ENCODE measurements around the gene THAP10. TPM values are rescaled to one million over a fixed set of nuclear protein-coding genes. Genes with fewer than 3 reads are reported as not detected.
A peak's percentile ranks its signal among the peaks of the same experiment; 100 is the strongest.

The THAP10 gene
- total RNA-seq, 3 donors from 2014 or later, result 1.2 to 2.7 (median 1.6) TPM

DNA sequence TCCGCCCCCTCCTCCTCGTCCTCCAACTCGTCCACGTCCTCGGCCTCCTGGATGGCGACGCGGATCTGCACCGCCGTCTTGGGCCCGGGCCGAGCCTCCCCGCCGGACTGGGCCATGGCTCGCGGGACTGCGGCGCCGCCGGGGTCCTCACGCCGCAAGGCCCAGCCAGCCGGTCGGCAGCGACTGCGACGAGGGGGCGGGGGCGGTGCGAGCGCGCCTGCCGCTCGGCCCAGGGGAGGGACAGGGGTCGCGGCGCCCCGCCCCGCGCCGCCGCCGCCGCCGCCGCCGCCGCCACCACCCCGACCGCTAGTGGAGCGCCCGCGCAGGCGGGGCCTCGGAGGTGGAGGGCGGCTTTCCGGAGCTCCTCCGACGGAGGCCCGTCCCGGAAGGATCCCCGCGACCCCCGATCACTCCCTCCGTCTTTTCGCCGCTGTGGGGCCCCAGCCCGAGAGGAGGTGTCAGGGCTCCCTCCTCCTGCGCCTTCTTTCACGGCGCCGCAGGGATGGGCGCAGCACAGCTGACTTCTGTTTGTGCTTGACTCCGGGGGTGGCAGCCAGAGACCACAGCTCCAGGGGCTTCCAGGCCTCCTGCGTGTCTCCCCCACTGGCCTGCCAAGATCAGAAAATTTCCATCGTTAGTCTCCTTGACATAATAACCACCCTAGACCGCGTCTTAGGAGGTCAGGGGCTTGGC is 38.1 kb downstream of the THAP10 start, which contains the start of gene LARP6:
Gene LARP6, minus strand, starts transcription at position 185 of the 693 bp plus-strand sequence. Its CDS starts 69 bp downstream, at position 116.
- ATAC-seq (peak; percentile 68), DNase-seq (peak in 1 of 3 donors; percentile 49)
- peak within 1 kb of the TSS; percentile 9 for H3K4me3 ChIP-seq
- TF ChIP-seq, protein P1, sequence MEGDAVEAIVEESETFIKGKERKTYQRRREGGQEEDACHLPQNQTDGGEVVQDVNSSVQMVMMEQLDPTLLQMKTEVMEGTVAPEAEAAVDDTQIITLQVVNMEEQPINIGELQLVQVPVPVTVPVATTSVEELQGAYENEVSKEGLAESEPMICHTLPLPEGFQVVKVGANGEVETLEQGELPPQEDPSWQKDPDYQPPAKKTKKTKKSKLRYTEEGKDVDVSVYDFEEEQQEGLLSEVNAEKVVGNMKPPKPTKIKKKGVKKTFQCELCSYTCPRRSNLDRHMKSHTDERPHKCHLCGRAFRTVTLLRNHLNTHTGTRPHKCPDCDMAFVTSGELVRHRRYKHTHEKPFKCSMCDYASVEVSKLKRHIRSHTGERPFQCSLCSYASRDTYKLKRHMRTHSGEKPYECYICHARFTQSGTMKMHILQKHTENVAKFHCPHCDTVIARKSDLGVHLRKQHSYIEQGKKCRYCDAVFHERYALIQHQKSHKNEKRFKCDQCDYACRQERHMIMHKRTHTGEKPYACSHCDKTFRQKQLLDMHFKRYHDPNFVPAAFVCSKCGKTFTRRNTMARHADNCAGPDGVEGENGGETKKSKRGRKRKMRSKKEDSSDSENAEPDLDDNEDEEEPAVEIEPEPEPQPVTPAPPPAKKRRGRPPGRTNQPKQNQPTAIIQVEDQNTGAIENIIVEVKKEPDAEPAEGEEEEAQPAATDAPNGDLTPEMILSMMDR (IDR thresholded peaks at IDR 0.05), result no peak
- no peaks in the 10 kb centered on the region for H3K36me3 ChIP-seq (ENCODE audit: low read depth)
- no peaks in the 10 kb centered on the region for H3K9me3 ChIP-seq
- intact Hi-C loops (cut with DNase I, micrococcal nuclease), result no loop called here
- H3K4me1 ChIP-seq (ENCODE audit: low read depth), result no peaks in the 10 kb centered on the region

DNA sequence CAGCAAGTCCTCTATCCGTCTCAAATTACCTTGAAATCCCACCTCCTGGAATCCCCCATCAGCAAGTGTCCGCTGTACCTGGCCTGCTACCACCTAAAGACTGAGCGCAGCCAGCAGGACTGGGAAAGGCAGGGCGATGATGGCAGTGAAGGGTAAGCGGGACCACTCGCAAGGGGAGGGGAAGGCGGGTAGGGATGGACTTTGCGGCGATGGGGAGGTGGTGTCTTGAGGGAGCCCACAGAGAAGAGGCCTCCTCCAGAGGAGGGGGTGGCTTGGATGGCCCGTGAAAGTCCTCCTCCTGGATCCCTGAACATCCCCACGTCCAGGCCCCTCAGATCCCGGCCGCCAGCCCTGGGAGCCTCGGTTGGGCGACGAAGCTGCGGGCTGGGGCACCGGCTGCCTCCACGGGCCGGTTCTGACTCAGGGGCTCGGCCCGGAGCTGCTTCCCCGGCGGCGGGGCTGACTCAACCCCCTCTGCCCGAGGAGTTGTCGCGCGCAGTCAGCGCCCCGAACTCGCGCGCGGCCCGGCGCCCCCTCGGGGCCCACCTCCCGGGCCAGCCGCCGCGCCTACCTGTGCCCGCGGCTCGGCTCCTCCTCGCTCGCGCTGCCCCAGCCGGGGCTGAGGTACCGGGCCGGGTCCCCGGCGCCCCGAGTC is 38.8 kb downstream of the THAP10 start:
- ATAC-seq (peak; percentile 44), DNase-seq (no peak)
- Histone ChIP-seq H3K9me3 (no peaks in the 10 kb centered on the region), H3K36me3 (ENCODE audit: low read depth) (no peaks in the 10 kb centered on the region), H3K4me3 (peak overlapping the region; percentile 9), H3K4me1 (ENCODE audit: low read depth) (no peaks in the 10 kb centered on the region)
- intact Hi-C loops (cut with DNase I, micrococcal nuclease), result no loop called here
- TF ChIP-seq, protein P1 (IDR thresholded peaks at IDR 0.05), result no peak

DNA sequence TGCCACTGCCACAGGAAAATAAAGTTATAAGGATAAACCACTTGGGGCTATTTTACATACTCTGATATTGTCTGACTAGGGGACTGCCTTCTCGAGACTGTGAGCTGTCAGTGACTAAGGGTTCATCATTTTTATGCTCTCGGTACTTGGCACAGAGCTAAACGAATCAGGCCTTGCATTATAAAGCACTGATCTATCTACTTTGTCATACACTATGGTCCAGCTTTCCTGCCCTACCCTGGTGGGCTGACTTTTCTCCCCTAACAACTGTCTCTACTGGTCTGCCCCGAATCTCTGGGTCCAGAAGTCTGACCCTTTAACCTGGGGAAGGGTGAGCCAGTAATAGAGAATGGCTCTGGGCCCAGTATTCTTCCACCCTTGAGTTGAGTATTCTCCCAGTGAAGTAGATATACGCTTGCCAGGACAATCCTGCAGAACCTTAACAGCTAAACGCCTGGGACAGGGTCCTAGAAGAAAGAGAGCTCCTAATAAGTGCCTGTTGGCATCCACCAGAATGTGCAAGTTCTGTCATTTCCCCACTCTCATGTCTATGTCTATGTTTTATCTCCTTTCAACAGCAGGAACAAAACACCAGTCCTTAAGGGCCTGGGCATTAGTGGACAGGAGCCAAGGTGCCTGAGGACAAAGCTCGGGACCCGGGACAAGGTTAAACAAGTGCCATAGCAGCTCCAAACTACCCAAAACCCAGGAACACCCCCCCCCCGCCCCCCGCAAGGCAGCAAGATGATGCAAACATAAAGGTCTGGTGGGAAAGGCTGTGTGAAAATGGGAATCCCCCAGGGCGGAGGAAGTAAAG is 39.5 kb downstream of the THAP10 start:
- no peak overlapping the region for H3K4me3 ChIP-seq
- ATAC-seq, result no peak
- TF ChIP-seq, protein P1 (IDR thresholded peaks at IDR 0.05), result no peak
- no peaks in the 10 kb centered on the region for H3K9me3 ChIP-seq
- no peak for DNase-seq
- intact Hi-C loops (cut with DNase I, micrococcal nuclease), result no loop called here
- H3K36me3 ChIP-seq (ENCODE audit: low read depth), result no peaks in the 10 kb centered on the region
- H3K4me1 ChIP-seq (ENCODE audit: low read depth), result no peaks in the 10 kb centered on the region

DNA sequence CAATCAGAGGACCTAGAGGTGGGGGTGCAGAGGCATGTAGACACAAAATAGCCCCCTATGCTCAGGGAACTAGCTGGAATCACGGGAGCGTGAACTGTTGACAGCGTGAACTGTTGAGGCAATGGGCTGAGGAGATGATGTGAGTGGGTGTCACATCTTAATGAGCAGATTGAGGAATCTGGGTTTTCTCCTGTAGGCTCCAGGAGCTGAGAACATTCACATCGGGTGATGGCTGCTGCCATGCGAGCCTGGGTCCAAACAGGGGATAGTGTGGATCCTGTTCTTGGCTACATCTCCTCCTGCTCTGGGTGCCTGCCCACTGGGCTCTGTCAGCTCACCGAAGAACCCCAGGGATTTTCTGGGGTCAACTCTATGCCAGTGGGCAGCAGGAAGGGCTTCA is 40.3 kb downstream of the THAP10 start:
- no peaks in the 10 kb centered on the region for H3K4me1 ChIP-seq (ENCODE audit: low read depth)
- no peak for DNase-seq
- no peak overlapping the region for H3K4me3 ChIP-seq
- no peak for ATAC-seq
- intact Hi-C loops (cut with DNase I, micrococcal nuclease), result no loop called here
- TF ChIP-seq, protein P1 (IDR thresholded peaks at IDR 0.05), result no peak
- H3K9me3 ChIP-seq, result no peaks in the 10 kb centered on the region
- H3K36me3 ChIP-seq (ENCODE audit: low read depth), result no peaks in the 10 kb centered on the region

DNA sequence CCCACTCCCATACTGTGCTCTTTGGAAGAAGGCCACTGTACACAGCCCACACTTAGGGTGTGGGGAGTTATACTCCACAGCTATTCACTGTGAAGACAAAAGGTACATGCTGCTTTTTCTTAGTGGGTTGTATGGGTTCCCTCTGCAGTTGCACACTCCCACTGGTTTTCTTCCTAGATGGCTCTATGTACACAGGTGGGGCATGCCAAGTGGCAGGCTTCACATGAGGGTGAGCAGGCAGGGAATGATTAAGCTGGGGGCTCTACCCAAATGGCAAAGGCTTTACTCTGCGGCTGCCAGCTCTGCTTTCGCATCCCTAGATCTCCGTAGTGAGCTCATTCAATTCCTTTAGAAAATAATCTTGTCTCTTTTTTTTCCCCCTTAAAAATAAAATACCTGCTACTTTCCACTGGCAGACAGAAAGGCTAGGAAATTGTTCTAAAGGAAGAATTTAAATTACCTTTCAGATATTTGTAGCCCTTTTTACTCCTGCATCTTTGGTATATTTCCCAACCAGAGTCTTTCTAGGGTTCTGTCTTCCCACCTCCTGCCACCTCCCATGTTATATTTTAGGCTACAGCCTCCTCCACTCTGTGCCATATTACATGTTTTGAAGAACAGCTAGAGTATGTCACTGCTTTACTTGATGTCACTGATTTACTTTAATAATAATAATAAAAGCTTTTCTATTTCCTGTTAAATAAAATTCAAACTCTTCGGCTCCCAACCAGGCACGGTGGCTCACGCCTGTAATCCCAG is 46.5 kb downstream of the THAP10 start:
- DNase-seq (no peak), ATAC-seq (no peak)
- Histone ChIP-seq H3K9me3 (no peaks in the 10 kb centered on the region), H3K4me1 (ENCODE audit: low read depth) (no peaks in the 10 kb centered on the region), H3K4me3 (no peak overlapping the region), H3K36me3 (ENCODE audit: low read depth) (no peaks in the 10 kb centered on the region)
- intact Hi-C loops (cut with DNase I, micrococcal nuclease), result no loop called here
- TF ChIP-seq, protein P1 (IDR thresholded peaks at IDR 0.05), result no peak
